ENCODE measurements around the gene CPT1A.
"Not testable (repeated sequence)": the region's sequence is repeated elsewhere in the genome, so short reads cannot be mapped to it uniquely, and the experiment has no call there.

The CPT1A gene

GRCh38 chr11:68841718-68842426 lies at the start of gene CPT1A:
Gene CPT1A (minus strand): TSS chr11:68841916. CDS start chr11:68815474, 26,442 bp downstream.
- peak; percentile 58 to 67 for DNase-seq

GRCh38 chr11:68890490-68891231 lies 48.9 kb upstream of the CPT1A start:
- DNase-seq: no peak

- DNase-seq: no peak
These were observed 48.3 kb upstream of the CPT1A start for GRCh38 chr11:68889948-68890446.

GRCh38 chr11:68884827-68885226 lies 43.1 kb upstream of the CPT1A start:
- not testable (repeated sequence) for DNase-seq

GRCh38 chr11:68882391-68882790 lies 40.7 kb upstream of the CPT1A start:
- DNase-seq: no peak

GRCh38 chr11:68881320-68881719 lies 39.6 kb upstream of the CPT1A start:
- DNase-seq: no peak

GRCh38 chr11:68880851-68881250 lies 39.1 kb upstream of the CPT1A start:
- no peak for DNase-seq

- no peak for DNase-seq
These were observed 36.3 kb upstream of the CPT1A start for GRCh38 chr11:68878022-68878421.

- DNase-seq: no peak
These were observed 30.7 kb upstream of the CPT1A start for GRCh38 chr11:68872216-68873003.

GRCh38 chr11:68870470-68870869 lies 28.8 kb upstream of the CPT1A start:
- DNase-seq: no peak

GRCh38 chr11:68868221-68868835 lies 26.6 kb upstream of the CPT1A start:
- no peak for DNase-seq

- DNase-seq: no peak
These were observed 25.4 kb upstream of the CPT1A start for GRCh38 chr11:68867066-68867465.

GRCh38 chr11:68865241-68865640 lies 23.5 kb upstream of the CPT1A start:
- DNase-seq: no peak

GRCh38 chr11:68863553-68864265 lies 22.0 kb upstream of the CPT1A start:
- no peak for DNase-seq

- no peak for DNase-seq
These were observed 20.7 kb upstream of the CPT1A start for GRCh38 chr11:68862421-68862820.

GRCh38 chr11:68859123-68859522 lies 17.4 kb upstream of the CPT1A start:
- DNase-seq: no peak

- no peak for DNase-seq
These were observed 15.4 kb upstream of the CPT1A start for GRCh38 chr11:68857037-68857586.

GRCh38 chr11:68856425-68857030 lies 14.8 kb upstream of the CPT1A start:
- not testable (repeated sequence) for DNase-seq

GRCh38 chr11:68855205-68855981 lies 13.7 kb upstream of the CPT1A start:
- peak; percentile 42 to 54 for DNase-seq

- DNase-seq: no peak
These were observed 12.7 kb upstream of the CPT1A start for GRCh38 chr11:68854273-68854958.

Data from inflammatory macrophage treated with lipopolysaccharide for 1 hour (primary cell).